Endometrial microvascular endothelial cells (primary cell): ENCODE measurements around the gene PTBP1. TPM values are rescaled to one million over a fixed set of nuclear protein-coding genes. Genes with fewer than 3 reads are reported as not detected.

ENCODE experiments used
- in situ Hi-C: cut with HindIII; loops from 2 replicates; pipeline ENCODE4 v1.10.0; 2017; ENCODE audit warnings: low sequenced_read_pairs, low pct_unique_long_range_greater_than_20kb; ENCODE audit errors: inconsistent ontology term
- total RNA-seq: library from RNA; depleted of rRNA; stranded (reverse); fragments of >200 nt; gene quantifications from one replicate; pipeline ENCODE4 v1.2.3, GENCODE V29; 2015; ENCODE audit errors: inconsistent ontology term

The PTBP1 gene
- total RNA-seq, 1 donor from 2014 or later, result 307 TPM

GRCh38 chr19:805600-806550, 8.6 kb downstream of the PTBP1 start:
- in situ Hi-C loops, result no loop called here

GRCh38 chr19:806815-807421, 9.7 kb downstream of the PTBP1 start:
- in situ Hi-C loops, result no loop called here

GRCh38 chr19:807627-808422, 10.6 kb downstream of the PTBP1 start:
- in situ Hi-C loops, result no loop called here

GRCh38 chr19:808423-808775, 11.1 kb downstream of the PTBP1 start:
- in situ Hi-C loops, result no loop called here

GRCh38 chr19:810077-810855, 13.0 kb downstream of the PTBP1 start:
- in situ Hi-C loops, result no loop called here

GRCh38 chr19:810883-811489, 13.7 kb downstream of the PTBP1 start:
- in situ Hi-C loops, result no loop called here

- in situ Hi-C loops, result no loop called here
These were observed 14.3 kb downstream of the PTBP1 start for GRCh38 chr19:811506-812048.

GRCh38 chr19:812049-812746, 14.9 kb downstream of the PTBP1 start:
- in situ Hi-C loops, result no loop called here

- in situ Hi-C loops, result no loop called here
These were observed 15.5 kb downstream of the PTBP1 start for GRCh38 chr19:812747-813218.

- in situ Hi-C loops, result no loop called here
These were observed 16.2 kb downstream of the PTBP1 start for GRCh38 chr19:813219-814151.

GRCh38 chr19:814152-815078, 17.2 kb downstream of the PTBP1 start:
- in situ Hi-C loops, result no loop called here

GRCh38 chr19:815079-815774, 18.0 kb downstream of the PTBP1 start:
- in situ Hi-C loops, result no loop called here

- in situ Hi-C loops, result no loop called here
These were observed 18.7 kb downstream of the PTBP1 start for GRCh38 chr19:815775-816499.

- in situ Hi-C loops, result no loop called here
These were observed 19.2 kb downstream of the PTBP1 start for GRCh38 chr19:816500-816857.
